Thoracic aorta (tissue), 2 donors: ENCODE data around the gene ACAD10. TPM values are rescaled to one million over a fixed set of nuclear protein-coding genes. Genes with fewer than 3 reads are reported as not detected.
A peak's percentile ranks its signal among the peaks of the same experiment; 100 is the strongest.

Experiments
- ATAC-seq: fragments of 150-250 bp; one replicate; pipeline ENCODE4 v1.8.0; 2017; ENCODE audit warnings: low read depth; ENCODE audit not compliant: insufficient number of reproducible peaks, low FRiP score
- DNase-seq: peaks from one replicate; pipeline ENCODE4 v3.0.0-alpha.2; 2020; ENCODE audit warnings: low spot score
- H3K27ac ChIP-seq, 2 donors: fragments of 200-600 bp; sonication (generic); 1 replicate in 1 of 2; 2 replicates in 1 of 2; pipeline ENCODE4 v1.5.1; 2016; ENCODE audit warnings: mild to moderate bottlenecking in 2 of 2, moderate library complexity in 2 of 2
- H3K27me3 ChIP-seq: fragments of 200-600 bp; sonication (generic); replicated peaks from 2 replicates; pipeline ENCODE4 v1.6.0; 2016; ENCODE audit warnings: mild to moderate bottlenecking; ENCODE audit not compliant: insufficient read depth
- H3K36me3 ChIP-seq: fragments of 200-600 bp; sonication (generic); one replicate; pipeline ENCODE4 v1.5.1; 2016
- H3K4me1 ChIP-seq, 2 donors: fragments of 200-600 bp; sonication (generic); 1 replicate in 1 of 2; 2 replicates in 1 of 2; pipeline versions ENCODE4 v1.5.1 to v1.6.0; 2016; ENCODE audit warnings: low read depth in 2 of 2, mild to moderate bottlenecking in 1 of 2; ENCODE audit not compliant: control insufficient read depth in 1 of 2
- H3K4me3 ChIP-seq: fragments of 200-600 bp; sonication (generic); 2 replicates; pipeline ENCODE4 v1.5.1; 2016; ENCODE audit warnings: mild to moderate bottlenecking
- H3K9me3 ChIP-seq: fragments of 200-600 bp; sonication (generic); 2 replicates; pipeline ENCODE4 v1.5.1; 2016
- total RNA-seq, 2 donors: library from RNA; depleted of rRNA; stranded (reverse); fragments of >200 nt; gene quantifications; one replicate each; pipeline versions ENCODE4 v1.1.0 to v1.2.3, GENCODE V29; 2016
- TF ChIP-seq, protein P1 (sequence below): fragments of 200-600 bp; sonication (generic); IDR thresholded peaks from one replicate; pipeline ENCODE4 v1.5.1; 2019; ENCODE audit warnings: antibody characterized with exemption

ACAD10 gene
- total RNA-seq, 2 donors from 2014 or later, result 15.8 to 17.6 TPM

DNA sequence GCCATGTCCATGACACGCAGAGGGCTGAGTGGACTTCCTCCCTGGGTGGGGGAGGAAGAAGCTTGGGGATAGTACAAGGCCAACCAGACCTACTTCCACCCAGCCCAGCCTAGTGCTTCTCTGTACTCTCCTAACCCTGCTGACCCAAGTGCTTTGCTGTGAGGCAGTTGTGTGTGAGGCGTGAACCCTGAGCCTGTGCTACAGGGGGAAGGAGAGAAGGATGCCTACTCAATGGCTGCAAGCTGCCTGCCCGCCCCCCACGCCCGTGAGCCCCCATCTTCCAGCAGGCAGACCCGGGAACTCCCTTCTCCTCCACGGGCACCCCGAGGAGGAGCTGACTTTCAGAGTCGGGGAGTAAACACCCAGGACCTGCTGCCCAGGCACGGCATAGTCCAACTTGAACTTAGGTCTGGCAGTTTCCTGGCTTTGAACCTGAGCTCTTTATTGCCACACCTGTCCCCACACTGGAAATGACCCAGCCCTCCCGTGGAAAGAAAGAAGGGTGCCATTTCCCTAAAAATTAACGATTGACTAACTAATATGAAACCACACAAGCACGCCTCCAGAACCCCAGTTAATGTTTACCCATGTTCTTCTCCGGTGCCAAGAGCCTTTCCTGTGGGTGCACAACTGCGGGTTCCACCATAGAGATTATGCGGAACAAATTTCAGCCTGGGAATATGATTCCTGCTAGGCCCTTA is 91.6 kb downstream of the ACAD10 start:
- DNase-seq (no peak), ATAC-seq (no peak)
- H3K4me3 ChIP-seq, result no peak overlapping the region
- H3K4me1 ChIP-seq, result peaks cover 39 to 62% of the 10 kb centered on the region in 2 donors
- no peaks in the 10 kb centered on the region for H3K27me3 ChIP-seq
- peaks cover 13% of the 10 kb centered on the region for H3K36me3 ChIP-seq
- peak overlapping the region; percentile 56 to 91 for H3K27ac ChIP-seq
- TF ChIP-seq, protein P1, sequence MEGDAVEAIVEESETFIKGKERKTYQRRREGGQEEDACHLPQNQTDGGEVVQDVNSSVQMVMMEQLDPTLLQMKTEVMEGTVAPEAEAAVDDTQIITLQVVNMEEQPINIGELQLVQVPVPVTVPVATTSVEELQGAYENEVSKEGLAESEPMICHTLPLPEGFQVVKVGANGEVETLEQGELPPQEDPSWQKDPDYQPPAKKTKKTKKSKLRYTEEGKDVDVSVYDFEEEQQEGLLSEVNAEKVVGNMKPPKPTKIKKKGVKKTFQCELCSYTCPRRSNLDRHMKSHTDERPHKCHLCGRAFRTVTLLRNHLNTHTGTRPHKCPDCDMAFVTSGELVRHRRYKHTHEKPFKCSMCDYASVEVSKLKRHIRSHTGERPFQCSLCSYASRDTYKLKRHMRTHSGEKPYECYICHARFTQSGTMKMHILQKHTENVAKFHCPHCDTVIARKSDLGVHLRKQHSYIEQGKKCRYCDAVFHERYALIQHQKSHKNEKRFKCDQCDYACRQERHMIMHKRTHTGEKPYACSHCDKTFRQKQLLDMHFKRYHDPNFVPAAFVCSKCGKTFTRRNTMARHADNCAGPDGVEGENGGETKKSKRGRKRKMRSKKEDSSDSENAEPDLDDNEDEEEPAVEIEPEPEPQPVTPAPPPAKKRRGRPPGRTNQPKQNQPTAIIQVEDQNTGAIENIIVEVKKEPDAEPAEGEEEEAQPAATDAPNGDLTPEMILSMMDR, result no peak
- H3K9me3 ChIP-seq, result no peaks in the 10 kb centered on the region

DNA sequence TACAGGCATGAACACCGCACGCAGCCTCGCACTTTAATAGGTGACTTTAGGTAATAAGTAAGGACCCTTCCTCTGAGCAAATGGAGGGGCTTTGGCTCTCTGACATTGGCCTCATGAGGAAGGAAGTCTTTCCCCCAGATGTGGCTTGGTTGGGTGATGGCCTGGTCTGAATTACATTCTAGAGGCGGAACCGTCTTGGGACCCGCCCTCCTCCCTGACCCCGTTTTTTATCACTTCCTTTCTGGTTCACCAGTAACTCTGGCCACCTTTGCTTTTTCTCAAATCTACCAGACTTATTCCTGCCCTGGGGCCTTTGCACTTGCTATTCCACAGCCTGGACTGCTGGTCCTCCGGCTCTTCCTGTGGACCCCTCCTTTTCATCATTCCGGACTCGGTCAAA is 94.3 kb downstream of the ACAD10 start:
- no peak overlapping the region for H3K27ac ChIP-seq
- no peak for DNase-seq
- H3K4me3 ChIP-seq, result no peak overlapping the region
- TF ChIP-seq, protein P1, result no peak
- H3K36me3 ChIP-seq, result peaks cover 39% of the 10 kb centered on the region
- H3K9me3 ChIP-seq, result no peaks in the 10 kb centered on the region
- H3K4me1 ChIP-seq, result peaks cover 20 to 35% of the 10 kb centered on the region in 2 donors
- H3K27me3 ChIP-seq, result no peaks in the 10 kb centered on the region
- no peak for ATAC-seq

DNA sequence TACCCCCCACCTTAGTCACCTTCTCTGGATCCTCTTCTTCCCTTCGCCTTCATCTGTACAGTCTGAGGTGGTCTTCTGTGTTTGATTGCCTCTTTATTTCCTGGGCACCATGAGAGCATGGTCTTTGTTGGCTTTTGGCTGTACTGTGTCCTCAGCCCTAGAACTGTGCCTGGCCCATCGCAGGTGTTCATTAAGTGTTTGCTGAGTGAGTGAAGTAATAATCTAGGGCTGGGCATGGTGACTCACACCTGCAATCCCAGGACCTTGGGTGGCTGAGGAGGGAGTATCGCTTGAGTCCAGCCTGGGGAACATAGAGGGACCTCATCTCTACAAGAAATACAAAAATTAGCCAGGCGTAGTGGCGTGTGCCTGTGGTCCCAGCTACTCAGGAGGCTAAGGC is 94.8 kb downstream of the ACAD10 start:
- peaks cover 42% of the 10 kb centered on the region for H3K36me3 ChIP-seq
- no peaks in the 10 kb centered on the region for H3K27me3 ChIP-seq
- no peaks in the 10 kb centered on the region for H3K9me3 ChIP-seq
- no peak overlapping the region for H3K27ac ChIP-seq
- H3K4me3 ChIP-seq, result no peak overlapping the region
- H3K4me1 ChIP-seq, result peaks cover 16 to 30% of the 10 kb centered on the region in 2 donors
- DNase-seq (no peak), ATAC-seq (no peak)
- TF ChIP-seq, protein P1, result no peak

DNA sequence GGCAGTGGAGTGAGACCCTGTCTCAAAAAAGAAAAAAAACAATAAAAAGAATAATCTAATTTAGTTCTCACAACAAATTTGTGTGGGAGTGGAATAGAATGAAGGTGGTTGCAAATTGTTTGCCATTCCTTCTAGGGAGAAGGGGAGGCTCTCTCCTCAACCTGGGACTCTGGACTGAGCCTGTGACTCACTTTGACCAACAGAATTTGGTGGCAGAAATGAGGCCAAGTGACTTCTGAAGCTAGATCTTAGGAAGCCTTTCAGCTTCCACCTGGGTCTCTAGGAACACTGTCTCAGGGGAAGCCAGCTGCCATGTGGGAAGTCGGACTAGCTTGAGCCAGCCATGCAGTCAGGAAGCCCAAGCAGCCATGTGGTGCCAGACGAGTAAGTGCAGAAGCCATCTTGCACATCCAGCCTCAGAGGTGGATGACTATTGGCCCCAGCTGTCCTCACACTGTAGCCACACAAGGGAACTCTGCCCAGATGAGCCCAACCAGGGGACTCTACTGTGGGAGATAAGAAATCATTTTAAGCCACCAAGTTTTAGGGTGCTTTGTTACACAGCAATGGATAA is 95.3 kb downstream of the ACAD10 start:
- Histone ChIP-seq H3K4me3 (no peak overlapping the region), H3K9me3 (no peaks in the 10 kb centered on the region), H3K4me1 (peaks cover 10 to 25% of the 10 kb centered on the region in 2 donors), H3K36me3 (peaks cover 42% of the 10 kb centered on the region), H3K27me3 (no peaks in the 10 kb centered on the region), H3K27ac (no peak overlapping the region)
- ATAC-seq (no peak), DNase-seq (no peak)
- TF ChIP-seq, protein P1, result no peak

DNA sequence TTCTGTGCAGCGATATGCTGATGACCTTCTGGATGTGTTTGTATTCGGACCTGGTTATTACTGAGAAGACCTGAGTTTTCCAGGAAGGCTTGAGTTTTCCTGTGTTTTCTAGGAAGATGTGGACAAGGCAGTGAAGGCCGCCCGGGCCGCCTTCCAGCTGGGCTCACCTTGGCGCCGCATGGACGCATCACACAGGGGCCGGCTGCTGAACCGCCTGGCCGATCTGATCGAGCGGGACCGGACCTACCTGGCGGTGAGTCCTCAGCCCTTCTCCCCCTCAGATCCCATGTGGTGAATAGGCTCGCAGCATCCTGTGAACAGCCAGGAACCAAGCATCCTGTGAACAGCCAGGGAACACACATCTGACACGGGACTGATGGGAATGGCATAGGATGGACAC is 97.2 kb downstream of the ACAD10 start:
- H3K27me3 ChIP-seq, result no peaks in the 10 kb centered on the region
- DNase-seq, result no peak
- peaks cover 47% of the 10 kb centered on the region for H3K36me3 ChIP-seq
- no peak overlapping the region for H3K27ac ChIP-seq
- ATAC-seq, result no peak
- H3K4me1 ChIP-seq, result peaks cover 0 to 8% of the 10 kb centered on the region in 2 donors
- TF ChIP-seq, protein P1, result no peak
- H3K4me3 ChIP-seq, result no peak overlapping the region
- no peaks in the 10 kb centered on the region for H3K9me3 ChIP-seq
